ENCODE measurements around the gene RPL29. TPM values are rescaled to one million over a fixed set of nuclear protein-coding genes. Genes with fewer than 3 reads are reported as not detected.

The RPL29 gene
- total RNA-seq, 1 experiment from 2014 or later: 696 TPM

DNA sequence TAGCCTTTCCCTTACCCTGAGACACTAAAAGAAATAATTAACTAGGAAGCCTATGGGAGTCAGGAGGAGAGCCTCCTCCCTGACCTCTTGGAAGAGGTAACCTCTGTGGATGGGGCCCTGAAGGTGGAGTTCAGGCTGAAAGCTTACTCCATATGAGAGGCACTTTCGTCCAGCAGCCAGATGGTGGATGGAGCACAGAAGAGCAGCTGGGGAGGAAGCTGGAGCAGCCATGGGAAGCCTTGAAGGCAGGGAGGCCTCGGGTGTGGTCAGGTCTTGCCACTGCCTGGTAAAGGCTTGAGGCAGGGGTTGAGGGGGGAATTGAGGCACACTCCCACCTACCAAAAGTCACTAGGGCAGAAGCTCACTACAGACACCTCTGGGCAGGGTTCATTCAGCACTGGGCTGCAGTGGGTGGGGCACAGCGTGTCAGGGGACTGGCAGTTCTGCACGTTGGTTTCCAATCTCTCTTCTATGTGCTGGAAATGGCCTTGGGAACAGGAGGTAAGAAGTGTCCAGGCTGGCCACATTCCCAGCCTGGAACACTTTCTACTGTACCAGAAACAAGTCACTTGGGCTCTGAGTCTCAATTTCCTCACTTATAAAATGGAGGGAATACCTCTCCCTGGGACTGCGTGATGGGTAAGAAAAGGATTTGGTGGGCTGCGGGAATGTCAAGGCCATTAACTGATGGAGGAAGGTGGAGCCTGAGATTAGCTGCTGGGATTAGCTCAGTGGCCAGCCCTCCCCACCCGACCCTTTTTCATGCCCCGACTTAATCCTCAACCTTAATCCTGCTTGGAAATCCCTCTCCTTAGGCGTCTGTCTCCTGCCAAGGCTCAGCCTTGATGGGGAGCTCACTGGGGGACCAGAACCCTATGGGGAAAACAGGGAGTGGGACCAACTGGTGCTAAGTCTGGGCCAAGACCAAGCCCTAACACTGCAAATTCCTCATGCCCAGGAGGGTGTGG is 33.8 kb downstream of the RPL29 start:
- Histone ChIP-seq H3K27ac (ENCODE audit: low read length) (no peak overlapping the region), H3K27me3 (ENCODE audit: control insufficient read depth, insufficient read depth, low read length) (no peaks in the 10 kb centered on the region), H3K4me1 (ENCODE audit: control insufficient read depth, insufficient read depth, low read length) (no peaks in the 10 kb centered on the region; the same call in none of the 2 replicates), H3K36me3 (ENCODE audit: control insufficient read depth, insufficient read depth, low read length) (no peaks in the 10 kb centered on the region), H3K9me3 (ENCODE audit: control insufficient read depth, insufficient read depth, low read depth, low read length) (no peaks in the 10 kb centered on the region), H3K4me3 (ENCODE audit: low read depth in 2 of 2, low read length in 2 of 2) (no peak overlapping the region)
- in situ Hi-C loops (cut with HindIII; ENCODE audit: low pct_unique_long_range_greater_than_20kb, low sequenced_read_pairs) (no loop called here), intact Hi-C loops (cut with micrococcal nuclease; ENCODE audit: unreplicated experiment) (no loop called here)
- TF ChIP-seq POLR2AphosphoS5 (IDR thresholded peaks at IDR 0.05; ENCODE audit: low read depth, low read length): no peak
- DNase-seq (ENCODE audit: low read depth, low spot score) (no peak), ATAC-seq (no peak)
- CTCF ChIA-PET: interaction anchor here (0.9 kb wide), 1 partner anchor 19 kb away, joined by 3 read pairs; no protein-coding TSS in a partner anchor
- BruUV-seq (replicated peaks): no TSS peak
- POLR2A ChIA-PET: no interaction called here

DNA sequence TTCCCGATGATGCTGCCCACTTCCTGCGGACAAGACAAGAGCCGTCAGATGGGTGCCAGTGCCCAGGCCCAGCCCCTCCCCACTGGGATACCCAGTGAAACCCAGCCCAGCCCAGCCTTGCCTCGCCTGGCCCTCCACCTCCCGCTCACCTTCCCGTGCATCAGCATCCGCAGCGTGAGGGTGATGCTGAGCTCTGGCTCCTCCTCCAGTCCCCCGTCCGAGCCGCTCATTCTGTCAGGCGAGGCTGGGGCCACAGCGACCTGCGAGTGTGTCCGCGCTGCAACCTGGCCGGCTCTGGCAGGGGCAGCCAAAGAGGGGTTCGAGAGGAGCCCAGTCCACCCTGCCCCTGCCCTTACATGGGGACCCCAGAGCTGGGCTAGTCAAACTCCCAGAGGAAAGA is 34.7 kb downstream of the RPL29 start:
- H3K27me3 ChIP-seq (ENCODE audit: control insufficient read depth, insufficient read depth, low read length): no peaks in the 10 kb centered on the region
- in situ Hi-C loops (cut with HindIII; ENCODE audit: low pct_unique_long_range_greater_than_20kb, low sequenced_read_pairs) (no loop called here), intact Hi-C loops (cut with micrococcal nuclease; ENCODE audit: unreplicated experiment) (no loop called here)
- H3K4me3 ChIP-seq (ENCODE audit: low read depth in 2 of 2, low read length in 2 of 2): no peak overlapping the region
- no TSS peak for BruUV-seq (replicated peaks)
- no peak overlapping the region for H3K27ac ChIP-seq (ENCODE audit: low read length)
- no peaks in the 10 kb centered on the region for H3K36me3 ChIP-seq (ENCODE audit: control insufficient read depth, insufficient read depth, low read length)
- ATAC-seq (no peak), DNase-seq (ENCODE audit: low read depth, low spot score) (no peak)
- ChIA-PET CTCF (no interaction called here), POLR2A (no interaction called here)
- no peak for TF ChIP-seq SIN3A (IDR thresholded peaks at IDR 0.05; ENCODE audit: borderline replicate concordance, insufficient read depth, low read depth, low read length)
- TF ChIP-seq, protein P1, sequence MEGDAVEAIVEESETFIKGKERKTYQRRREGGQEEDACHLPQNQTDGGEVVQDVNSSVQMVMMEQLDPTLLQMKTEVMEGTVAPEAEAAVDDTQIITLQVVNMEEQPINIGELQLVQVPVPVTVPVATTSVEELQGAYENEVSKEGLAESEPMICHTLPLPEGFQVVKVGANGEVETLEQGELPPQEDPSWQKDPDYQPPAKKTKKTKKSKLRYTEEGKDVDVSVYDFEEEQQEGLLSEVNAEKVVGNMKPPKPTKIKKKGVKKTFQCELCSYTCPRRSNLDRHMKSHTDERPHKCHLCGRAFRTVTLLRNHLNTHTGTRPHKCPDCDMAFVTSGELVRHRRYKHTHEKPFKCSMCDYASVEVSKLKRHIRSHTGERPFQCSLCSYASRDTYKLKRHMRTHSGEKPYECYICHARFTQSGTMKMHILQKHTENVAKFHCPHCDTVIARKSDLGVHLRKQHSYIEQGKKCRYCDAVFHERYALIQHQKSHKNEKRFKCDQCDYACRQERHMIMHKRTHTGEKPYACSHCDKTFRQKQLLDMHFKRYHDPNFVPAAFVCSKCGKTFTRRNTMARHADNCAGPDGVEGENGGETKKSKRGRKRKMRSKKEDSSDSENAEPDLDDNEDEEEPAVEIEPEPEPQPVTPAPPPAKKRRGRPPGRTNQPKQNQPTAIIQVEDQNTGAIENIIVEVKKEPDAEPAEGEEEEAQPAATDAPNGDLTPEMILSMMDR (IDR thresholded peaks at IDR 0.05): no peak
- no peak for TF ChIP-seq POLR2AphosphoS5 (IDR thresholded peaks at IDR 0.05; ENCODE audit: low read depth, low read length)
- no peak for TF ChIP-seq TCF7L2 (IDR thresholded peaks at IDR 0.05; ENCODE audit: low read depth, low read length)
- TF ChIP-seq, protein P2, sequence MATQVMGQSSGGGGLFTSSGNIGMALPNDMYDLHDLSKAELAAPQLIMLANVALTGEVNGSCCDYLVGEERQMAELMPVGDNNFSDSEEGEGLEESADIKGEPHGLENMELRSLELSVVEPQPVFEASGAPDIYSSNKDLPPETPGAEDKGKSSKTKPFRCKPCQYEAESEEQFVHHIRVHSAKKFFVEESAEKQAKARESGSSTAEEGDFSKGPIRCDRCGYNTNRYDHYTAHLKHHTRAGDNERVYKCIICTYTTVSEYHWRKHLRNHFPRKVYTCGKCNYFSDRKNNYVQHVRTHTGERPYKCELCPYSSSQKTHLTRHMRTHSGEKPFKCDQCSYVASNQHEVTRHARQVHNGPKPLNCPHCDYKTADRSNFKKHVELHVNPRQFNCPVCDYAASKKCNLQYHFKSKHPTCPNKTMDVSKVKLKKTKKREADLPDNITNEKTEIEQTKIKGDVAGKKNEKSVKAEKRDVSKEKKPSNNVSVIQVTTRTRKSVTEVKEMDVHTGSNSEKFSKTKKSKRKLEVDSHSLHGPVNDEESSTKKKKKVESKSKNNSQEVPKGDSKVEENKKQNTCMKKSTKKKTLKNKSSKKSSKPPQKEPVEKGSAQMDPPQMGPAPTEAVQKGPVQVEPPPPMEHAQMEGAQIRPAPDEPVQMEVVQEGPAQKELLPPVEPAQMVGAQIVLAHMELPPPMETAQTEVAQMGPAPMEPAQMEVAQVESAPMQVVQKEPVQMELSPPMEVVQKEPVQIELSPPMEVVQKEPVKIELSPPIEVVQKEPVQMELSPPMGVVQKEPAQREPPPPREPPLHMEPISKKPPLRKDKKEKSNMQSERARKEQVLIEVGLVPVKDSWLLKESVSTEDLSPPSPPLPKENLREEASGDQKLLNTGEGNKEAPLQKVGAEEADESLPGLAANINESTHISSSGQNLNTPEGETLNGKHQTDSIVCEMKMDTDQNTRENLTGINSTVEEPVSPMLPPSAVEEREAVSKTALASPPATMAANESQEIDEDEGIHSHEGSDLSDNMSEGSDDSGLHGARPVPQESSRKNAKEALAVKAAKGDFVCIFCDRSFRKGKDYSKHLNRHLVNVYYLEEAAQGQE (IDR thresholded peaks at IDR 0.05; ENCODE audit: insufficient read depth in 1 of 2, low read depth in 2 of 2, low read length in 1 of 2): no peak
- H3K4me1 ChIP-seq (ENCODE audit: control insufficient read depth, insufficient read depth, low read length): no peaks in the 10 kb centered on the region
- no peaks in the 10 kb centered on the region for H3K9me3 ChIP-seq (ENCODE audit: control insufficient read depth, insufficient read depth, low read depth, low read length)

DNA sequence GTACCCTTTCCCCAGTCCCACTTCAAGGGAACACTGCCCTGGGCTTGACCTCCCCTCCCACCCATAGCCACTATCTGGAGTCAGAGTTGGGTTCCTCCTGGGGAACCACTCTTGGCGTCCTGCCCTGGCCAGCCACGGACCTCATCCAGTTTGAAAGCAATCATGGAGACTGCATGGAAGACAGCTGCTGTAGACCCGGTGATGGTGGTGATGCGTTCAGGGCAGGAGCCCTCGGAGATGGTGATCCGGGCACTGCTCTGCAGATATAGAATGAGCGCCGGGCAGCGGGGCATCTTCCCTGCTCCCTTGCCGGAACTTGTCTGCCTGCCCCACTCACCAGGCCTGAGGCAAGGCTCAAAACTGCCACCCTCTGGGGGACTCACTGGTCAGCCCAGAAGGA is 35.3 kb downstream of the RPL29 start:
- TF ChIP-seq POLR2AphosphoS5 (IDR thresholded peaks at IDR 0.05; ENCODE audit: low read depth, low read length) (no peak), SIN3A (IDR thresholded peaks at IDR 0.05; ENCODE audit: borderline replicate concordance, insufficient read depth, low read depth, low read length) (no peak), TCF7L2 (IDR thresholded peaks at IDR 0.05; ENCODE audit: low read depth, low read length) (no peak)
- TF ChIP-seq, protein P1 (IDR thresholded peaks at IDR 0.05): no peak
- TF ChIP-seq, protein P2 (IDR thresholded peaks at IDR 0.05; ENCODE audit: insufficient read depth in 1 of 2, low read depth in 2 of 2, low read length in 1 of 2): no peak
- in situ Hi-C loops (cut with HindIII; ENCODE audit: low pct_unique_long_range_greater_than_20kb, low sequenced_read_pairs) (no loop called here), intact Hi-C loops (cut with micrococcal nuclease; ENCODE audit: unreplicated experiment) (no loop called here)
- Histone ChIP-seq H3K36me3 (ENCODE audit: control insufficient read depth, insufficient read depth, low read length) (no peaks in the 10 kb centered on the region), H3K27ac (ENCODE audit: low read length) (no peak overlapping the region), H3K27me3 (ENCODE audit: control insufficient read depth, insufficient read depth, low read length) (no peaks in the 10 kb centered on the region), H3K4me1 (ENCODE audit: control insufficient read depth, insufficient read depth, low read length) (no peaks in the 10 kb centered on the region), H3K4me3 (ENCODE audit: low read depth in 2 of 2, low read length in 2 of 2) (no peak overlapping the region), H3K9me3 (ENCODE audit: control insufficient read depth, insufficient read depth, low read depth, low read length) (no peaks in the 10 kb centered on the region)
- ATAC-seq: no peak
- ChIA-PET CTCF (no interaction called here), POLR2A (no interaction called here)
- no TSS peak for BruUV-seq (replicated peaks)
- no peak for DNase-seq (ENCODE audit: low read depth, low spot score)

Measured in Panc1 (cell line).